EL (cell line): Measurements from ENCODE around the gene DDIT3.
A peak's percentile ranks its signal among the peaks of the same experiment; 100 is the strongest.
"Not testable (repeated sequence)": the region's sequence is repeated elsewhere in the genome, so short reads cannot be mapped to it uniquely, and the experiment has no call there.

Source experiments
- DNase-seq: peaks from one replicate; pipeline ENCODE4 v3.0.0-alpha.2; 2016

The DDIT3 gene

GRCh38 chr12:57511588-57512325, 8.6 kb downstream of the DDIT3 start:
- no peak for DNase-seq

GRCh38 chr12:57511161-57511560, 9.2 kb downstream of the DDIT3 start:
- DNase-seq, result no peak

- DNase-seq, result not testable (repeated sequence)
Observed at GRCh38 chr12:57507796-57508195, 12.5 kb downstream of the DDIT3 start.

DNA sequence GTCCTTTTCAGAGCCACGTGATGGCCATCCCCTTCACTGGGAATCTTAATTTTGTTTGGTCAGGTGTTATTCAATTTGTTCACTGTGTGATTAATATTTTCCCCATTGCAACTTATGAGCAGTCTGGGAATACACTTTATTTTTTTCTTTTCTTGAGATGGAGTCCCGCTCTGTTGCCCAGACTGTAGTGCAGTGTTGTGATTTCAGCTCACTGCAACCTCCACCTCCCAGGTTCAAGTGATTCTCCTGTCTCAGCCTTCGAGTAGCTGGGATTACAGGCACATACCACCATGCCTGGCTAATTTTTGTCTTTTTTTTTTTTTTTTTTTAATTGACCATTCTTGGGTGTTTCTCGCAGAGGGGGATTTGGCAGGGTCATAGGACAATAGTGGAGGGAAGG, 13.8 kb downstream of the DDIT3 start:
- DNase-seq, result not testable (repeated sequence)

- DNase-seq, result not testable (repeated sequence)
Observed at GRCh38 chr12:57502311-57502969, 17.9 kb downstream of the DDIT3 start.

DNA sequence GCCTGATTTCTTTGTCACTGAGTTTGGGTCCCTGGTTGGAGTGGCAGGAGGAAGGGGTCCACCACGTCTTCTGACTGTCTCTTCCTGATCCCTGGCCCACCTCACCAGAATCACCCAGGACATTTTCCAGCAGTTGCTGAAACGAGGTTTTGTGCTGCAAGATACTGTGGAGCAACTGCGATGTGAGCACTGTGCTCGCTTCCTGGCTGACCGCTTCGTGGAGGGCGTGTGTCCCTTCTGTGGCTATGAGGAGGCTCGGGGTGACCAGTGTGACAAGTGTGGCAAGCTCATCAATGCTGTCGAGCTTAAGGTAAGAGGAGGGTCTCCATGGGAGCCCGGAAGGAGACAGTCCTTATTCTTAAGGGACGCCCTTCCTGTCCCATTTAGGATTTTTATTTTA, 20.1 kb downstream of the DDIT3 start:
- no peak for DNase-seq

DNA sequence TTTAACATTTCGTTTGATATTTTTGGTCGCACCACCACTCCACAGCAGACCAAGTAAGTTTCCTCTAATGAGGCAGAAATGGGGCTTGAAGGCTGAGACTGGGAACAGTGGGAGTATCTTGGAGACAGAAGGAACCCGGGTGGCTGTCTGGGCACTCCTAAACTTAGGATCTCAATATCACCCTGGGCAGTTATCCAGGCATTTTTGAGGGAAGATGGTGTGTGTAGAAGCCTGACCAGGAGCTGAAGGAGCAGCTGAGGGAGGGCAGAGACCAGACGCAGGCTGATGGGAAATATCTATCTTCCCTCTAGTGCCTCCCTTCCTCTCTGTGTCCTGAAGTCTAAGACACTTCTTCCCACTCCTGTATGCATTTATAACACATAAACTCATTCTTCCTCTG, 21.7 kb downstream of the DDIT3 start:
- DNase-seq, result no peak

DNA sequence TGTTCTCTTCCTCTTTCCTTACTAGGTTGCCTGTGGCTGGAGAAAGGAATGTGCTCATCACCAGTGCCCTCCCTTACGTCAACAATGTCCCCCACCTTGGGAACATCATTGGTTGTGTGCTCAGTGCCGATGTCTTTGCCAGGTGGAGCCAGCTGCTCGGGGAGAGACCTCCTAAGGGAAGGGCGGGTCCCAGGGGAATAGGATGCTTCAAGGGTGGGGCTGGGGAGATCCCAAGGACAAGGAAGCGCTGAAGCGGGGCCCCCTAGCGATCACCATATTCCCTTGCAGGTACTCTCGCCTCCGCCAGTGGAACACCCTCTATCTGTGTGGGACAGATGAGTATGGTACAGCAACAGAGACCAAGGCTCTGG, 22.2 kb downstream of the DDIT3 start:
- no peak for DNase-seq

- DNase-seq, result no peak
Observed at GRCh38 chr12:57497223-57498131, 22.8 kb downstream of the DDIT3 start.

GRCh38 chr12:57496822-57497221, 23.5 kb downstream of the DDIT3 start:
- DNase-seq, result no peak

DNA sequence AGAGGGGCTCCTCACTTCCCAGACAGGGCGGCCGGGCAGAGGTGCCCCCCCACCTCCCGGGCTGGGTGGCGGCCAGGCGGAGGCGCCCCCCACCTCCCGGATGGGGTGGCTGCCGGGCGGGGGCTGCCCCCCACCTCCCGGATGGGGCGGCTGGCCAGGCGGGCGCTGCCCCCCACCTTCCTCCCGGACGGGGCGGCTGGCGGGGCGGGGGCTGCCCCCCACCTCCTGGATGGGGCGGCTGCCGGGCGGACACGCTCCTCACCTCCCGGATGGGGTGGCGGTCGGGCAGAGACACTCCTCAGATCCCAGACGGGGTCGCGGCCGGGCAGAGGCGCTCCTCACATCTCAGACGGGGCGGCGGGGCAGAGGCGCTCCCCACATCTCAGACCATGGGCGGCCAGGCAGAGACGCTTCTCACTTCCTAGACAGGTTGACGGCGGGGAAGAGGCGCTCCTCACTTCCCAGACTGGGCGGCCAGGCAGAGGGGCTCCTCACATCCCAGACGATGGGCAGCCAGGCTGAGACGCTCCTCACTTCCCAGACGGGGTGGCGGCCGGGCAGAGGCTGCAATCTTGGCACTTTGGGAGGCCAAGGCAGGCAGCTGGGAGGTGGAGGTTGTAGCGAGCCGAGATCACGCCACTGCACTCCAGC, 25.1 kb downstream of the DDIT3 start:
- not testable (repeated sequence) for DNase-seq

- no peak for DNase-seq
Observed at GRCh38 chr12:57491393-57492280, 28.7 kb downstream of the DDIT3 start.

DNA sequence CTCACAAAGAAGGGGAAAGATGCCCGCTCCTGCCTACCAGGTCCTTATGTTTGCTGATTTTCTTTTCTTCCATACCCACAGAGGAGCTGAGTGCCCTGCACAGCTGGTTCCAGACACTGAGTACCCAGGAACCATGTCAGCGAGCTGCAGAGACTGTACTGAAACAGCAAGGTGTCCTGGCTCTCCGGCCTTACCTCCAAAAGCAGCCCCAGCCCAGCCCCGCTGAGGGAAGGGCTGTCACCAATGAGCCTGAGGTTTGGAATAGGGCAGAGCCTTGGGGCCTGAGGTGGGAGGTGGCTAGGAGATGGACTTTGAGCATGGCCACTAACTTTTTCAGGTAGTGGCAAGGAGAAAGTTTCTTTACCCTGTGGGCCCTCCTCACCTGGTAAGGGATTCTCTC, 30.2 kb downstream of the DDIT3 start:
- no peak for DNase-seq

DNA sequence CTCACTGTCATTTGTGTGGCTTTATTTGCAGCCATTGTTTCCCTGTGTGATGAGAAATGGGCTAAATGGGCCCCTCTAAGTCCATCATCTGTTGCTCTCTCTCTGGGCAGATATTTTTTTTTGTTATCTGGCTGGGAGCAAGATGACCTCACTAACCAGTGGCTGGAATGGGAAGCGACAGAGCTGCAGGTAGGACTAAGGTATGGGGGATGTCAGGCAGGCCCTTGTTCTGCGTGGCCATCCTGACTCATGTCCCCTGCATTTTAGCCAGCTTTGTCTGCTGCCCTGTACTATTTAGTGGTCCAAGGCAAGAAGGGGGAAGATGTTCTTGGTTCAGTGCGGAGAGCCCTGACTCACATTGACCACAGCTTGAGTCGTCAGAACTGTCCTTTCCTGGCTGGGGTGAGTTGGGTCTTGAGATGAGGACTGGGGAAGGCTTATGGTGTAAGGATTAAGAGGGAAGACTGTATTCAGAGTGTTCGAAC, 31.1 kb downstream of the DDIT3 start:
- DNase-seq, result peak; percentile 32

DNA sequence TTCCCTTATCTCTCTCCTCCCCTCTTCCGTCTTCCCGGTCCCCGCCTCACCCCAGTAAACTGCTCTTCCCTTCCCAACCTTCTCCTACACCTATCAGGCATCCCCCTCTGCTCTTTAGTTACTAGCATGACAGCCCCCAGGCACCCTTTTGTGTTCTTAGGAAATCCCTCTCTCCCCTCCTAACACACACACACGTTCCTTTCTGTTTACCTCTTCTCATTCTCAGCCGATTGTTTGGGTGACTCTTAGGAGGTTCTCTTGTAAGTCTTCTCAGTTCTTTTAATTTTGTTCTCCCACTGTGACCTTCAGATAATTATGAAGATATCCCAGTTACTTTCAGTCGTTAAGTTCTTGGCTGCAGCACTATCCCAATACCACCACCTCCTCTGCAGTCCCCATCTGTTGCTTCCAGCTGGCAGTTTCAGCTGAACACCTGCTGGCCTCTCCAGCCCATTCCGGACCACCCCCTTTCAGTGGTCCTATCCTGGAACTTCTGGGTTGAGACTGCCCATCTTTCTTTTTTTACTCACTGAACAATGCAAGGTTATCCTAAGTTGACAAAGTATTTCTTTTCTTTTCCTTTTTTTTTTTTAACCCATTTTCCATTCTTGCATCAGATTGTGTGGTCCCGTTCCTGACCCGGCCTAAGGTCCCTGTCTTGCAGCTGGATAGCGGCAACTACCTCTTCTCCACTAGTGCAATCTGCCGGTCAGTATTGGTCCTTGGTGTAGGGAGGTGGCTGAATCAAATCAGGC, 31.7 kb downstream of the DDIT3 start:
- no peak for DNase-seq

DNA sequence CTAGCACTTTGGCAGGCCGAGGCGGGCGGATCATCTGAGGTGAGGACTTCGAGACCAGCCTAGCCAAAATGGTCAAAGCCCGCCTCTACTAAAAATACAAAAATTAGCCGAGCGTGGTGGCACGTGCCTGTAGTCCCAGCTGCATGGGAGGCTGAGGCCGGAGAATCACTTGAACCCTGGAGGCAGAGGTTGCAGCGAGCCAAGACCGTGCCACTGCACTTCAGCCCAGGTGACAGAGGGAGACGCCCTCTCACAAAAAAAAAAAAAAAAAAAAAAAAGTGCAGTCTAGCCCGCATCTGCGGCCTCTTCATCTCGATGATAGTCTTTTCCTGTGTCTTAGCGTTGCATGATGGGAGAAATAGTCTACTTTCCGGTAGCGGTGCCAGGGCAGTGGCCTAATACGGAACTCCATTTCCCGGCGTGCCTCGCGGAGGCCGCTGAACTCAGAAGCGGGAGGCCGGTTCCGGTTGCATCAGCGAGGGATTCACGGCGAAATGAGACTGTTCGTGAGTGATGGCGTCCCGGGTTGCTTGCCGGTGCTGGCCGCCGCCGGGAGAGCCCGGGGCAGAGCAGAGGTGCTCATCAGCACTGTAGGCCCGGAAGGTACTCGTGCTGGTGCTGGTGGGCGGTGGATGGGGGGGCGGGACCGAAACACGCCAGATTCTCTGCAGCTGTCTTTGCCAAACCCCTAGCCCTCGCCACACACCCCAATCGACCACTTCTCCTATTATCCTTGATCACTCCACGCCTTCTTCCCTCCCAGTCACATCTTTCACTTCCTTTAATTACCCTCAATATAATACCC, 32.5 kb downstream of the DDIT3 start, which contains the start of gene MARS1:
TSS of gene MARS1 (plus strand) at position 472 of the 805 bp plus-strand sequence. CDS start at position 495, 23 bp downstream.
- DNase-seq, result peak; percentile 96

DNA sequence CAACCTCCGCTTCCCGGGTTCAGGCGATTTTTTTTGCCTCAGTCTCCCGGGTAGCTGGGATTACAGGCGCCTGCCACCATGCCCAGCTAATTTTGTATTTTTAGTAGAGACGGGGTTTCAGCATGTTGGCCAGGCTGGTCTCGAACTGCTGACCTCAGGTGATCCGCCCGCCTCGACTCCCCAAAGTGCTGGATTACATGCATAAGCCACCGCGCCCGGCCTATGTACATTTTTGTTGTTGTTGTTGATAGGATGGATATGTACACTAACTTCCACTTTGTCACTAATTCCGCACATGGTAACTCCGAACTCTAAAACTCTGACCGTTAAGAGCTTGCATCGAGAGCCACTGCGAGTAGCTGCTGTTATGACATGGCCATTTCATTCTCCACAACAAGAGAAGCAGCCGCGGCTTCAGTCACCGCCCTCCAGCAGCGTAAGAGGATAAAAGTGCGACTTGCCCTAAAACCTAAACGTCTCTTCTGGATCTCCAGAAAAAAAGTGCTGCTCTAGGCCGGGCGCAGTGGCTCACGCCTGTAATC, 33.2 kb downstream of the DDIT3 start:
- no peak for DNase-seq

DNA sequence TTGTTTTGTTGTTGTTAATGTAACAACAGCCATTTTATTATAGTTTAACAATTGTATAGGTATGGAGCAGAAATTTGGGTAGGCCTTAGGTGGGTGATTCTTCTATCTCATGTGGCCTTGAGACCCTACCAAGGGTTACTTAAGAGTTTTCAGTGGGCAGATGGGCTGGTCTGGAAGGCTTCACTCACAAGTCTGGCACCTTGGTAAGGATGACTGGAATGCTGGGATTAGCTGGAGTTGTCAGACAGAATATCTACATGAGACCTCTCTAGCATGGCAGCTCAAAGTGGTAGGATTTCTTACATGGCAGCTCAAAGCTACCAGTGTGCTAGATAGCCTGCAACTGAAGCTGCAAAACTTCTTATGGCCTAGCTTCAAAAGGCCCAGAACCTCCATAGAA, 34.6 kb downstream of the DDIT3 start:
- no peak for DNase-seq

DNA sequence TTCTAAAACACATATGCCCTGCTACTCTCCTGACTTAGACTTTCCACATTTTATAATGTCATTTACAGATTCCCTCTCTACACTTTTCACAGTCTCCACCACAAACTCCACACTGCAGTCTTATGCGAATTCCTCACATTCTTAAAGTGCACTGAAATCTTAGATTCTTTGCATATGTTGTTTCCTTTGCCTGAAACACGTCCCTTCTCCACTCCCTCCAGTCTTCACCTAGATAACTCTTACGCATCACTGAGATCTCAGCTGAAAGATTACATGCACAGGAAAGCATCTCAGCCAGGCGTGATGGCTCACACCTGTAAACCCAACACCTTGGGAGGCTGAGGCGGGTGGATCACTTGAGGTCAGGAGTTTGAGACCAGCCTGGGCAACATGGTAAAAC, 36.8 kb downstream of the DDIT3 start:
- DNase-seq, result peak; percentile 75

DNA sequence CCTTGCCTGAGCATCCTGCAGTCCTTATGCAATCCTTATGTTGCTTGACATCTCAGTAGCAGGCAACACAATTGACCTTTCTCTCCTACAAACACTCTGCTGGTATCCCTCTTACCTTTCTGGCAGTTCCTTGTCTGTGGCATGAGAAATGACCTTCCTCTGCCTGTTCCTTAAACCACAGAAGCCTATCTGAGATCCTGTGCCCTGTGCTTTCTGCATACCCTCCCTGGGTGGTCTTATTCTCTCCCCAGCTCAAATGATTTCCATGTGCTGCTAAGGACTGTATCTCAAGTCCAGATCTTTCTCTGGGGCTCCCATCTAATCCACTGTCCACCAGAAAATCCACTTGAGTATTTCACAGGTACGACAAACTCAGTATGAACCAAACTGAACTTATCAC, 38.6 kb downstream of the DDIT3 start:
- DNase-seq, result no peak
